Stimulated activated CD4-positive, alpha-beta T cell treated with anti-CD3 and anti-CD28 coated beads, Interleukin-2, amount 100 ng/mL, for 24 hours (primary cell): Measurements from ENCODE around the gene THRB.
A peak's percentile ranks its signal among the peaks of the same experiment; 100 is the strongest.

Source experiments
- DNase-seq, 2 donors: peaks; one replicate each; pipeline ENCODE4 v3.0.0-alpha.2; 2020

The THRB gene

DNA sequence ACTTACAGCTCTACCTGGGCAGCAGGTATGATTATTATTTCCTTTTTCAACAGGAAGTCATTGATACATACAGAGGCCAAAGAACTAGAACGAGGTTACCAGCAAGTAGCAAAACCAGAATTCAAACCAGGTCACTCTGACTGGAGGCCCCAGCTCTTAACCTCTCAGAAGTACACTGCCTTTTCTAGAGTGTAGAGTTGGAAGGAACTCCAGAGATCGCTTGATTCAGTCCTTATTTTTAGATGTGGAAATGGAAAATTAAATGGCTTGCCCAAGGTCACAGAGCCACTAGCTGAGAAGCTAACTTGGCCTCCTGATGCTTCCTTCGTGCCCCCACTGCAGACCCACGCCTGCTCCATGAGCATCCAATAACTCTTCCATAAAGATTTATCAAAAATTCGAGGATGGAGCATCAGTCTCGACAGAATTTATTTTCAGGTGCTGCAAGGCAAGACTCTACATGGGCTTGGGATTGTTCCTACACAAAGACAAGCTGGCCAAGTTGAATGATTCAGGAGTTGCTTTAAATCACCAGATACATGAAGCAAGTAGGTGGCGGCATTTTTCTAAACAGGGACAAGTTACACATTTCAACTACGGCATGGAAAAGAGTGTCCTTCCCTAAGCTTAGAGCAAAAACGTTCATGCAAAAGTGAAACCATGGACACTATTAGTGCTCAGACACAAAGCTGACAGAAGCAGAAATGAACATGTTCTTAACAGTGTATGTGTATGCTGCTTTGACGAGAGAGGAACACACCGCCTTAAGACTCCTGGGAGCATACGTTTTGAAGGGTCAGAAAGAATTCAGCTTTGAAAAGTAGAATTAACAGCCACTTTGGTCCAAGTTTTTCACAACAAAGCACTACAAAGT is 235.7 kb downstream of the THRB start:
- DNase-seq: no peak

DNA sequence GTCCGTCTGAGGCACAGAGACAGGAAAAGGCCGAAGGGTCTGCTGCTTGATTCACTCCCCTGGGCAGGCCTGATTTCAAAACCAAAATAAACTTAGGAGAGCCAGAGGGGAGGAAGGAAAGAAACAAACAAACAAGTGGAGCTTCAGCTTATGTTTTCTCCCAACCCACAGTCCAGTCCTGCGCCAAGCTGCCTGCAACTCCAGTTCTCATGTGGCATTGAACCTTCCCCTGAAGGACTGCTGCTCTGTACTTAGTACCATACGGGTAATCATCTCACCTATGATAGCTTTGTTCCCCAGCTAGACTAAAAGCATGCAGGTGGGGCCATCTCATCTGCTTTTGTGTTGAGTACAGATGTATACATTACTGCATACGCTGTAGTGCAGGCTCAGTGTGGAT is 236.4 kb downstream of the THRB start:
- DNase-seq: no peak

DNA sequence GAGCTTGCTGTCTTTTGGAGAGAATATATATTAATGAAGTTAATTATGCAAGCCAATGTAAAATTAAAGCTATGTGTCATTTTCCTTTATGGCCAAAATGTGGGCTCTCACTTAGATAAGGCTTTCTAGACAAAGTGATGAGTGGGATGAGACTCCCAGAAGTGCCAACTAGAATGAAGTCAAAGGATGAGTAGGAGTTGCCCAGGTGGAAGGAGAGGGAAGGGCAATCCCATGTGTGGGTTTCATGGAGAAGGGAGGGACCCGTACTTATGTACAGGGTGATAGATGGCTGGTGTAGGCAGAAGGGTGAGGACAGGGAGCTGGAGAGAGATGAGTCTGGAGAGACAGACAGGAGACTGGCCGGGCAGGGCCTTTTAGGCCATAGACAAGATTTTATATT is 239.2 kb downstream of the THRB start:
- no peak for DNase-seq

DNA sequence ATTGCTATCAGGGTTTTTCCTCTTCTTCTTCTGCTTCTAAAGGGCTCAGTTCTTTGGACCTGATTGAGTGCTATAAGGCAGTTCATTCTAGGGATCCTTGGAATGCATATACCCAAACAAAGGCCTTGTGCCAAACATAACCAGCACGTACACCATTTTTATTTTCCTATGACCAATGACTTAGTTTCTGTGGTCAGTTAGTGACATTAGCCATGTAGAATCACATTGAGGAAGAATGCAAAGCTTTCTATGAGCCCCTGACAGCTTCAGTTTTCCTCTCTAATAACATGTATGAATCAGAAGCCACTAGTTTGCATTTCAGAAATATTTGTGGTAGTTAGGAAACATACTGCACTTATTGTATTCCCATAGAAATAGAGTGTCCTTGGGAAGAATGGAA is 240.0 kb downstream of the THRB start:
- DNase-seq: no peak

DNA sequence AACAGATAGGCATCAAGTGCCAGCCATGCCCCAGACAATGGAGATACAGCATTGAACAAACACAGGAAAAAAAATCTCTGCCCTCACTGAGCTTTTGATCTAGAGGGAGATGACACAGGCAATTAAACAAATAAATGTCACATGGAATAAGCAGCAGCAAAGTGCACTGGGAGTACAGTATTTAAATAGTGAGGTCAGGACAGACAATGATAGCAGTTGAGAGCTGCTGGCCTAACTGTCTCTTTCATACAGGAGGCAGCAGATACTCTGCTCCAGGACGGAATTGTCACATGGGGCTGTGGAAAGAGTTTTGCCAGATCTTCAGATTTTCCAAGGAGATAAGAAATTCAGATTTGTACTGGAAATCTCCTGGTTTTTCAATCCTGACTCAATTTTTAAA is 241.3 kb downstream of the THRB start:
- DNase-seq: no peak

DNA sequence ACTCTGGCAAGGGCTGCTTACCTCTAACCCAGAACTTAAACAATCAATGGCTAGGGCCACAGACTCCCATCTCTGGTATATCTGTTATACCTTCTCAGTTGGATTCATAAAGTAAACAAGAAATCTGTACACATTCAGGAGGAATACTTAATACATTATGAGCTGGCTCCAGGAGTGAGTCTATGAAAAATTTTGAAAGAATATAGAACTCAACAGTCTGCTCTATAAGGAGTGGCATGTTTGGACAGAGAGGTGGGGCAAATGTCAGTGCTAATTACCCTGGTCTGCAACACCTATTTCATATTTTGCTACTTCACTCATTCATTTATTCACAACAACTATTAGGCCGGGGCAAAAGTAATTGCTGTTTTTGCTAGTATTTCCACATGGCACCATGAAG is 245.1 kb downstream of the THRB start:
- no peak for DNase-seq

DNA sequence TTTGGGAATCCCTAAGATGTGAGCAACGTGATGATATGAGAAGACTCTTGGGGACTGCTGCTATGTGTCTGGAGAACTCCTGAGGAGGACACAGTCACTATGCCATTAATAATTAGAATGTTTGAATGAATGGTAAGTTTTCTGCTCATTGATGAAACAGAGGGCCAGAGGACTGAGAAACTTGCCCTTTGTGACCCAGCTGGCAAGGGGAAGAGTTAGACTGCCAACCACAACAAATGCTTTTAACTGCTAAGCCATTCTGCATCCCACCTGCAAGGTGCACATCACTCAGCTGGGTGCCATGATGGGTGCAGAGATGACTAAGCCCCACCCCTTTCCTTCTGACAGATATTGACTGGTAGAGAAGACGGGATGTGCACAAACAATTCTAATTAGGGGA is 249.6 kb downstream of the THRB start:
- no peak for DNase-seq

DNA sequence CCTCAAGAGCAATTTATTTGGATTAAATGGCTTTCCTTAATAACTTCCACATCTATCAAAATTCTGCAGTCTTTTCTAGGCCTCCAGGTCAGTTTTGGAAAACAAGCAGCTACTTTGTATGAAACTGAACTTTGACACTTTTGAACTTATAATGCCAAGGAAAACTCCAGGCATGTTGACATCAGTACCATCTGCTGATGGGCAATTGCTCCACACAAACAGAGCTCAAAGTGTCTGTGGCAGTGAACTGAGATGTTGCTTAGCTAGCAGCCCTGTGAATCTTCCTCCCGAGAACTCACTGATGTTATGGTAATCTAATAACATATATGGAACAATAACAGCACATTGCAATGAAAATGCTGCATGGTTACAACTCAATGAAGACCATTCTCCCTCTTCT is 250.2 kb downstream of the THRB start:
- DNase-seq: no peak

DNA sequence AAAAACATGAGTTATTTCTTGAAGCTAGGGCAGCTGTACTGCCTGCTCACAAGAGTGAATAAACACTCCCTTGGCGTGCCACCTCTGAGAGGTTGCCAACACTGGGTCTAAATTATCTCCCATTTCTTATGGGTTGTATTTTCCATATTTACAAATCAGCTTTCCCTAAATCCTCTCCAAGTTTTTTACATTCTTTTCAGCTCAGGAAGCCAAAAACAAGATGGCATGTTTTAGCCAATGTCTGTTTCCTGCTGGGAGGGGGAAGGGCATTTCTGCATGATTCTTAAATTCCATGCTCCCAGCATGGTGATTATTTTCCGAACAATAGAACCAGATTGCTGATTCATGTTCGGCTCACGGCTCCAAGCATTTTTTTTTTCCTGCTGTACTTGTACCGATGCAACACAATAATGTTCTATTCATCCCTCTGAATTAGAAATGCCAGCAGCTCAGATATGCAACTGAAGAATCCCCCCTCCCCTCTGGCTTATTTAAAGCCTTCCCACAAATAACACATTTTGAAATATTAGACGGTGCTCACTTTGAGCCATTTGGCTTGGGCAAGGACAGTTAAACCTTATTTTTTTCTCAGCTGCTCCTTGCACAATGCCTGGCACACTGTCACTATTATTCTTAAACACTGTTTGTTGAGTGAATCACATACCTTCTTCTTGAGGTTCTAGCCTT is 252.5 kb downstream of the THRB start:
- DNase-seq: no peak

DNA sequence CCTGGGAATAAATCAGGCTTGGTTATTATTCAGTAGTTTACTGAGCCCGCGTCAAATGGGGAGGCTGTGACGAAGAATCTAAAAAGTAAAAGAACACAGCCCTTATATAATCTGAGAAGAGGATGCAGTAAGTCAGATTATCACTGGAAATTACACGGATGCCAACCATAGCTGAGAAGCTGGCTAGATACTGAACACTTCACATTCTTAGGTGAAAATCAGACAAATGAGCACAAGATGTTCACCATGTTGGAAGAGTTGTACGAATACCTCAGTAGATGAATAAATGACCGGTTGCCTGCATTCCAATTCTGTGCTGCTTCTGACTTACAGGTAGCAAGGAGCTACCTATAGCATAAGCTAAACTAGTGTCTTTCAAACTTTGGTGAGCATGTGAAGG is 254.3 kb downstream of the THRB start:
- no peak for DNase-seq

DNA sequence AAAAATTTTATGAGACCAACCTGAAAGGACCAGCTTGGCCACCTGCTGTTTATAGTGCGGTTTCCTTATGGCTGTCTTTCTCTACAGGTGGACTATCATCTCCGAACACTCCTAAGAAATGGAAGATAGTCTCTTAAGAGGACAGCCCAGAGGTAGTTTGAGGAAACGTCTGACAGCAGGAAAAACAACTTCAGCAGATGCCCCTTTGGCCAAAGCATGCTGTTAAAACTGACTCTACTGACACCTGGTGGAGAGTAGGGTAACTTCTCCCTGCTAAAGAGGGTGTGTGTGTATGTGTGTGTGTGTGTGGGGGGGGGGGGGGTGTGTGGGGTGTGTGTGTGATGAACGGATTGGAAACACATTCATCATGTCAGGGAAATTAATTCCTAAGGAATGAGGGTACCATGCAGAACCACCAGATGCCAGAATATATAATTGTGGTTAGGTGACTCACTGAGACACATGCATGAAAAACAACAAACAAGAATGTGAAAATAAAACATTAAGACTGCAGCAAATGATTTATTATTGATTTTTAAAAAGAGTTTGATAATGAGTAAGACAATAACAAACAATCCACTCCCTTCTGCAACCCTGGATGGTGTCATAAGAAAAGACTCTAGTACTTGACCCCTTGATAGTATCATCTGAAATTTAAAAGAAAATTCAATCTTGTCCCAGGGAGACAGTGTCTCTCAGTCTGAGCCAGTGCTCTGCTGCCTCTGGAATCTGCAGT is 256.5 kb downstream of the THRB start:
- peak in 1 of 2 donors; percentile 22 for DNase-seq

DNA sequence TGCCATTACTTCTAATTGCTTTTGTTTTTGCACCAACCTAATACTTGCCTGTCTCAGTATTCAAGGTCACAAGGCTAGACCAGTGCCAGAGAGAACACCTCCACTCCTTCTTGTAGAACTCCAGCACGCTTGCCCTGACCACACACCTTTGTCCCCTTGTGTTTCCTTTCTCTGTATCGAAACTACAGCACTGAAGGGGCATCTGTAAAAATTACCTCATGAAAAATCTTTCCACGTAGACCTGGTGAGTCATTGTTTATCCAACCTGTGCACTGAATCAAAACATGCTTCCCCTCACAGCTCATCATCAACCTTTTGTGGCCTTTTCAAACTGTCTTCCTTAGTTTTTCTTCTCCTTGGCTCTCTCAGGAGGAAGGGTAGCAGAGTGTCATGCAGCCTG is 259.5 kb downstream of the THRB start:
- no peak for DNase-seq

DNA sequence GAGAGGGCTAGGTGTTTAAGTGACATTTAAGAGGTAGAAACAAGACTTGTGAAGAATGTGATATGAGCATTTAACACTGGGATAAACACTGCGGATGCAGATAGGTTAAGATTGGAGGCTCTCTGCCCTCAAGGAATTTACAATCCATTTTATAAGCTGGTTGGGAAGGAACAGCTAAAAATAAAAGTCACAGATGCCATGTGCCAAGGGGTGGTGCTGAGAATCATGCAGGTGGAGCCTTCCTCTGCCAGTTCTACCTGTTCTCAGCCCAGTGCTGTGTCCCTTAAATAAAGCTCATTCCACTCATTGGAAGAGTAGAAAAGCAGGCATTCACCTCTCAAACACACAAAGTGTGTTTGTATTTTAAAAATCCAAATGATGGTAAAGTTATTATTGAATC is 261.9 kb downstream of the THRB start:
- no peak for DNase-seq

DNA sequence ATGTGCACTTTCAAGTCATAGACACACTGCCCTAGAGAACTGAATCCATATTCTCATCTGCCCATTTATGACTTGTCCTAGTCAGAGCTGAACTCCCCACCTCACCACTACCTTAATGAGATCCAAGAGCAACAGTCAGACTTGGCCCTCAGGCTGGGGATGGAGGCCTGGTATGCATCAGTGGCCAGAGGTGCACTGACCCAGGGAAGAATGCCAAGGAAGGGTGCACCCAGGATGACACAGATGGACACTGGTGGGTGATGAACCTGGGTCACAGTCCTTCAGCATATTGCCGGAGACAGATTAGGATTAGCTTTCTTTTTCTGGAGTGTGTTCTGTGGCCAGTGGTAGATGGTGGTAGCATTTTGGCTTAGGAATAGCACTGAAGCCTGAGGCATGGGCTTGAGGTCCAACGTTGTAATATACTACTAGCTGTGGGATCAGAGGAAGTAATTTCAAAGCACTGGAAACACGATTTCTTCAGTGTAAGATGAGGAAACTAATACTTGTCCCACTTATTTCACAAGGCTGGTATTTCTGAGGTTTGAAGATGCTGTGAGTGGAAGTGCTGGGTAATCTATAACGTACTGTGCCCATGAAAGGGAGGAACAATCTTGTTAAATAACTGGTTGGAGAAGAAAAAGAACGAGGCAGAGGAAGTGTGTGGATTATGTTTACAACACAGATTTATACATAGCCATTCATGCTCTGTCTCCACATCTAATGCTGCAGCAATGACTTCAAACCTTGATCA is 265.0 kb downstream of the THRB start:
- DNase-seq: no peak

DNA sequence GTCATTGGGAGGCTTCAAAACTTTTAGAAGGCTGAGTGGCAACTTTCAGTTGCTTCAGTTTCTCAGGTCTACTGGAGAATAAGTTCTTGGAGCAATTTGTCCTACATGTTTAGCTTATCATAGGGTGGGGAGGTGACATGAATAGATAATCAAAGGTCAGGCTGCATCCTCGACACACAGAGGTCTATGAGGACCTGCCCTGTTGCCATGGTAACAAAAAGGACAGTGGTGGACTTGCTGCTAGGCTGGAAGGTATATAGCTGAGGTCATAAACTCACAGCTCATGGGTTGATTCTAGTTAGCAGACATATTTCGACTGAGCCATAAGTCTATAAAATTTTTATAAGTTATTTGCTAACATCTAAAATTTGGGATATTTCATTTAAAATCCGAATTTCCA is 267.0 kb downstream of the THRB start:
- no peak for DNase-seq

DNA sequence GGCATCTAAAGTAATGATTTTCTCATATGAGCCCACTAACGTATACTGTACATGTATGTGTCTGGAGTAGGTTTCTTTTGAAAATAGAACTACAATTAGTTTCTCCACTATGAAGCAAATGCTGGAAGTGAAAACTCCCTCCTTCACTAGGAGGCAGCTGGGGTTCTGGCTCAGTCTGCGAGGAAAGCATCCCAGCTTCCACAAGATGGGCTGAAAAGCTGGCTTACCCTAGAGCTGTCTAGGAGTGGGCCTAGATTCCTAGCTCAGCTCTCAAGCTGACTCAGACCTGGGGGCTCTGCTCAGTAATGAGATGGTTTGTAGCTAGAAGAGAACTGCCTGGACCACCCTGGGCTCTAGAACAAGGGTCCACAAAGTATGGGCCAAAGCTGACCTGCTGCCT is 268.3 kb downstream of the THRB start:
- DNase-seq: no peak

DNA sequence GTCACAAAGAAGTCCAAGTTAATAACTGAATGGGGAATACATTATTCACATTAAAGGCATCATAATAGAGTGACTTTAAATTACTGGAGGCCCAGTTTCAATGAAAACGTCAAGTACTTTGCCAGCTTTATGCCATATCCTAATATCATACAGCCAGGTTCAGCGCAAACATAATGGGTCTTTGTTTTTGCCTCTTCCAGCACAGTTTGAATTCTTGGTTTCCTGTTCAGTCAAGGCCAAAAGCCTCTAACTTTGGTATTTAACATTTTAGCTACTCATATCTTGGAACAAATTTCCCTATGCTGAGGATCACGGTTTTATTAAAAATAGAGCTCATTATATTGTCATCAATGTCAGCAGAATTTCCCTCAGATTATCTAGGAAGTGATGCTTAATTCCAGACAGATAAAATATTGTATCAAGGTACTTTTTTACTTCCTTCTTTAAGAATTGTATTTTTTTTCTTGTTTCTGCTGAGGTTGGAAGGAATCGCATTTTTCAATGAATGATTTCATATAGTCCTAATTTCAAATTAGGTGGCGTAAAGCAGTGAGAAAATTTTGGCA is 269.2 kb downstream of the THRB start:
- no peak for DNase-seq

DNA sequence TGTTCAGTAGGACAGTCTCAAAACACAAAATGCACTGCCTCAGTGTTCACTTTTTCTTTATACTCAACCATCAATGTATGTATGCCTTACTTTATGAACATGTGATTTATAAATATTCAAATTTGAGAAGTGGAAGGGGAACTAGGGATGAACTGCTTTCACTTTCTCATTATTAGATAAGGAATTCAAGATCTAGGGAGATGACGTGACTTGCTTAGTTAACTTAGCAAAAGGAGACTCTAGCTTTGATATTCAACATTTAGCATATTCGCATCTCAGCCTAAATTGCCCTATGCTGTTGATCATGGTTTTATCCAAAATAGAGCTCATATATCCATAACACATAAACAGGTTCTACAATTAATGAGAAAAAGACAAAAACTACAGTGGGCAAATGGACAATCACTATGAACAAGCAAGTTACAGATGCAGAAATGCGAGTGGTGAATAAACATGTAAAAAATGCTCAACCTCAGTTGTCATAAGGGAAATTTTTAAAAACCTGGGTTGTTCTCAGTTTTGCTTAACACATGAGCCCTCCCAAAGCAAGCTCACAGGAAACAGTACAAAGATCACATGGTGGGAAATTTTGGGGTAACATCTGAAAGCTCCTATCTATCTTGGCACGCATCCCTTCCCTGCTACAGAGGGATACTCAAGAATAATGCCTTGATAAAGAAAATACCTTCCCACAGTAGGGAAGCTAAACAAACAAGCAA is 269.8 kb downstream of the THRB start:
- DNase-seq: no peak

DNA sequence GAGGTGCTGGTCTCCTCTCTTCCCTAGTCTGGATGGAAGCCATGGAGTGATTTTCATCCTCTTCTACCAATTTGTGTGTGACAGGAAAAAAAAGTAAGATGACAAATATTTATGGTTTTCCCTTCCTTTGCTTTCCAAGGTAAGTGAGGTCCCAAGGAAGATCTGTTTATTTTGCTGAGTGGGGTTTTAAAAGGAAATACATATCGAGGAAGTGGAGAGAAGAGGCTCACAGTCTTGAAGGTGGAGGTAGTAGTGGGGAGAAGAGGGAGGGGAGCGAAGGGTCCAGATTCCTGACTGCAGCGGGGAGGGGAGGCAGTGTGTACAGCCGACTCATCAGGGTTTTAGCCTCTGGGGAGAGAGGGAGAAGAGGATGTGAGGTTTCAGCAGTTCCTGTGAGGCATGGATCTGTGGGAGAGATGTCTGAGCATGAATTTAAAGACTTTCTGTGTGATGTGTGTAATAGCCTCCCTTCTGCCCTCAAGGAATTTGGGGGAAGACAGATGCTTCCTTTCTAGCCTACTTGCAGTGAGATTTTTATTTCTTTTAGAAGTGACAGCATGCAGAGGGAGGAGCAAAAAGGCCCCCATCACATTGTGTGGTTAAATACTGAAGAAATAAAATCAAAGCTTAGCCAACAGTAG is 272.4 kb downstream of the THRB start:
- DNase-seq: no peak

DNA sequence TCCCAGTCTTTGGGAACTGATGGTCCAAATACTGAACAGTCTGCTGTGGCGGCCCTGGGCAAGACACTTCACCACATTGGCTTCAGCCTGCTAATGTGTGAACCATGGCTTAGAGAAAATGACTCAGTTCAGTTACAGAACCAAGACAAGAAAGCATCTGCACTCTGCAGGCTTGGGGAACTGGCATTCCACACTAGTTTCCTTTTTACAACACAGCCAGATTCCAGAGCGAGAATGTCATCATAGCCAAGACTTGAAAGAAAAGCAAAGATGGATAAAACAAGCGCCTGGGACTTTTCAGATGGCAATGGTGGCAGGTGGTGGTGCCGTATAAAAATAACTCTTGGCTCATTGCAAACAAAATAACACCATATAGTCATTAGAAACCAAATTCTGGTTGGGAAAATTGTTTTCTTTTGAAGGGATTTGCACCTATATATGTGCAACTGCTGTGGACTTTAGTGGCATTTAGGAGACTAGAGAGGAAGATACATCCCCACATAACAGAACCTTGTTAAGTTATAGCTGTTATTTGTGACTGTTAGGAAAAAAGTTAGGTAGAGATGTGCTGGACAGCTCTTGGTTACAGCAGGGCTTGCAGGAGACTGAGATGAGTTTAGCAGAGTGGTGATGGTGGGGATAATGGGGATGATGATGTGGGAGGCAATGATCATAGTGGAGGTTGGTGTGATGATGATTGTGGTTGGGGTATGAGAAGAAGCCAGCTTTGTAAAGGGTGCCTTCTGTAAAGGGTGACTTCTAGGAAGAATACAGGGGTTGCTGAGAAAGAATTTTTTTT is 273.6 kb downstream of the THRB start:
- DNase-seq: no peak

DNA sequence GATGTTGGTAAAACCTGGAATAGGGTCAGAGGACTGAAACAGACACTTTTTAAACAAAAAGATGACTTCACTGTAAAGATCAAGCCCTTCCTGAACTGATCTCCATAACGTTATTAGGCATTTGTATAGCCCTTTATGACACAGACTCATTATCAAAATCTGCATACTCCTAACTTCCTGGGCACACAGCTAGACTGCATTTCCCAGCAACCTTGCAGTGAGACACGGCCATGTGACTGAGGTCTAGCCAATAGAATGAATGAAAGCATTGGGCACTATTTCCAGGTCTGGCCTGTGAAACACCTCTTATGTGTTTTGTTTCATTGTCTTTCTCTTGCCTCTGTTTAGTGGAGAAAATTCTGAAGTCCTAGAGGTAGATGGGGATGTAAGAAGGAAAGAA is 279.1 kb downstream of the THRB start:
- no peak for DNase-seq
